ENCODE data around the gene C12orf76. TPM values are rescaled to one million over a fixed set of nuclear protein-coding genes. Genes with fewer than 3 reads are reported as not detected.

C12orf76 gene
- total RNA-seq, 1 donor from 2014 or later = 25.2 TPM

DNA sequence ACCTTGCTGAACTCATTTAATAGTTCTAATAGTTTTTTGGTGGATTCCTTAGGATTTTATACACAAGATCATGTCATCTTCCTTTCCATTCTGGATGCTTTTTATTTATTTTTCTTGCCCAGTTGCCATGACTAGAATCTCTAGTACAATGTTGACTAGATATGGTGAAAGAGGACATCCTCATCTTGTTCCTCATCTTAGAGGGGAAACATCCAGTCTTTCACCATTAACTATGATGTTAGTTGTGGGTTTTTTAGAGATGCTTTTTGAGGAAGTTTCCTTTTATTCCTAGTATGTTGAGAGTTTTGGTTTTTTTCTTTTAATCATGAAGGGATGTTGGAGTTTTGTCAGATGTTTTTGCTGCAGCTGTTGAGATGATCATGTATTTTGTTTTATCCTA lies 40.4 kb downstream of the C12orf76 start:
- Mint-ChIP-seq H3K9me3 (no peaks in the 10 kb centered on the region), H3K4me3 (ENCODE audit: low read depth) (no peak overlapping the region), H3K27me3 (ENCODE audit: low read depth) (no peaks in the 10 kb centered on the region), H3K27ac (no peak overlapping the region), H3K4me1 (ENCODE audit: low read depth) (peaks cover 66% of the 10 kb centered on the region), H3K36me3 (ENCODE audit: low read depth) (peaks cover 54% of the 10 kb centered on the region)
- no peak for DNase-seq (ENCODE audit: low spot score)
- intact Hi-C loops (cut with micrococcal nuclease) = loop anchor here (5.0 kb wide), 1 partner anchor 36 kb away; no protein-coding TSS in a partner anchor

DNA sequence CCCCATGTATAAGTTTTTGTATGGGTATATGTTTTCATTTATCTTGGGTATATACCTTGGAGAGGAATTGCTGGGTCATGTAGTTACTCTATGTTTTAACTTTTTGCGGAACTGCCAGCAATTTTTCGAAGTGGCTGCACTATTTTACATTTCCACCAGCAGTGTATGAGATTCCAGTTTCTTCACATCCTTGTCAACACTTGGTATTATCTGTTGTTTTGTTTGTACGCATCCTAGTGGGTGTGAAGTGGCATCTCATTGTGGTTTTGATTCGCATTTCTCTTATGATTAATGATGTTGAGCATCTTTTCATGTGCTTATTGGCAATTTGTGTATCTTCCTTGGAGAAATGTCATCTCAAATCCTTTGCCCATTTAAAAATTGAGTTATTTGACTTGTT lies 42.2 kb downstream of the C12orf76 start:
- no peak overlapping the region for H3K4me3 Mint-ChIP-seq (ENCODE audit: low read depth)
- H3K4me1 Mint-ChIP-seq (ENCODE audit: low read depth) = peaks cover 57% of the 10 kb centered on the region
- H3K9me3 Mint-ChIP-seq = no peaks in the 10 kb centered on the region
- peak overlapping the region; percentile 26 for H3K27ac Mint-ChIP-seq
- DNase-seq (ENCODE audit: low spot score) = no peak
- intact Hi-C loops (cut with micrococcal nuclease) = loop anchor here (5.0 kb wide), 1 partner anchor 34 kb away; no protein-coding TSS in a partner anchor
- peaks cover 50% of the 10 kb centered on the region for H3K36me3 Mint-ChIP-seq (ENCODE audit: low read depth)
- H3K27me3 Mint-ChIP-seq (ENCODE audit: low read depth) = no peaks in the 10 kb centered on the region

DNA sequence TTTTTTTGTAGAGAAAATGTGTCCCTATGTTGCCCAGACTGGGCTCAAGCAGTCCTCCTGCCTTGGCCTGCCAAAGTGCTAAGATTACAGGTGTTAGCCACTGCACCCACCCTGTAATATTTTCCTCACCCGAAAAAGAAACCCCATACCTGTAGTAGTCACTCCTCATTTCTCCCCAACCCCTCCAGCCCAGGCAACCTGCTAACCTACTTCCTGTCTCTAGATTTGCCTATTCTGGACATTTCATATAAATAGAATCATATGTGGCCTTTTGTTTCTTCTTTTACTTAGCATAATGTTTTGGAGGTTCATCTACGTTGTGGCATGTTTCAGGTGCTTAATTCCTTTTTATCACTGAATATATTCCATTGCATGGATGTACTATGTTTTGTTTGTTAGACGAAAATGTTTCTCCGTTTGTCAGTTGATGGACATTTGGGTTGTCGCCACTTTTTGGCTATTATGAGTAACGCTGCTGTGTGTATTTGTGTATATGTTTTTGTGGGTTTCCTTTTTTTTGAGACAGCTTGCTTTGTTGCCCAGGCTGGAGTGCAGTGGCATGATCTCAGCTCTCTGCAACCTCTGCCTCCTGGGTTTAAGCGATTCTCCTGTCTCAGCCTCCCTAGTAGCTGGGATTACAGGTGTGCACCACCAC lies 42.9 kb downstream of the C12orf76 start:
- H3K36me3 Mint-ChIP-seq (ENCODE audit: low read depth) = peaks cover 51% of the 10 kb centered on the region
- intact Hi-C loops (cut with micrococcal nuclease) = loop anchor here (5.0 kb wide), 1 partner anchor 33 kb away; no protein-coding TSS in a partner anchor
- peak overlapping the region; percentile 6 for H3K4me3 Mint-ChIP-seq (ENCODE audit: low read depth)
- DNase-seq (ENCODE audit: low spot score) = no peak
- H3K9me3 Mint-ChIP-seq = no peaks in the 10 kb centered on the region
- H3K27ac Mint-ChIP-seq = peak overlapping the region; percentile 29
- H3K4me1 Mint-ChIP-seq (ENCODE audit: low read depth) = peaks cover 54% of the 10 kb centered on the region
- H3K27me3 Mint-ChIP-seq (ENCODE audit: low read depth) = no peaks in the 10 kb centered on the region

DNA sequence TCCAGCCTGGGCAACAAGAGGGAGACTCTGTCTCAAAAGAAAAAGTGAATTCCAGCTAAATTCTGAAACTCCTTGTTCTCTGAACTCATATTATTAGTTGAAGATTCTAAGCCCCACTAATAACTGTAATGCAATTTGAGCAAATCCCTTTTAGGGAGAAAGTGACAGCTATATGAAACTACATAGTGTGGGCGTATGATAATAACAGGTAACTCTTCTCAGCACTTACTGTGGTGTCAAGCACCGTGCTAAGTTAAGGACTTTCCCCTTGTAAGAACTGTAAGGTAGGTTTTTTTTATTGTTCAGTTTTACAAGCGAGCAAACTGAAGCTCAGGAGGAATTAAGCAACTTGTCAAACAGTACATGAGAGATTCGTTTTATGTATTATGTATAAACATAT lies 43.7 kb downstream of the C12orf76 start:
- Mint-ChIP-seq H3K36me3 (ENCODE audit: low read depth) (peaks cover 49% of the 10 kb centered on the region), H3K27ac (no peak overlapping the region), H3K9me3 (no peaks in the 10 kb centered on the region), H3K4me1 (ENCODE audit: low read depth) (peaks cover 53% of the 10 kb centered on the region), H3K27me3 (ENCODE audit: low read depth) (no peaks in the 10 kb centered on the region), H3K4me3 (ENCODE audit: low read depth) (no peak overlapping the region)
- intact Hi-C loops (cut with micrococcal nuclease) = loop anchor here (5.0 kb wide), 2 partner anchors 33 to 292 kb away; partner anchors contain the start of gene FAM222A
- no peak for DNase-seq (ENCODE audit: low spot score)

DNA sequence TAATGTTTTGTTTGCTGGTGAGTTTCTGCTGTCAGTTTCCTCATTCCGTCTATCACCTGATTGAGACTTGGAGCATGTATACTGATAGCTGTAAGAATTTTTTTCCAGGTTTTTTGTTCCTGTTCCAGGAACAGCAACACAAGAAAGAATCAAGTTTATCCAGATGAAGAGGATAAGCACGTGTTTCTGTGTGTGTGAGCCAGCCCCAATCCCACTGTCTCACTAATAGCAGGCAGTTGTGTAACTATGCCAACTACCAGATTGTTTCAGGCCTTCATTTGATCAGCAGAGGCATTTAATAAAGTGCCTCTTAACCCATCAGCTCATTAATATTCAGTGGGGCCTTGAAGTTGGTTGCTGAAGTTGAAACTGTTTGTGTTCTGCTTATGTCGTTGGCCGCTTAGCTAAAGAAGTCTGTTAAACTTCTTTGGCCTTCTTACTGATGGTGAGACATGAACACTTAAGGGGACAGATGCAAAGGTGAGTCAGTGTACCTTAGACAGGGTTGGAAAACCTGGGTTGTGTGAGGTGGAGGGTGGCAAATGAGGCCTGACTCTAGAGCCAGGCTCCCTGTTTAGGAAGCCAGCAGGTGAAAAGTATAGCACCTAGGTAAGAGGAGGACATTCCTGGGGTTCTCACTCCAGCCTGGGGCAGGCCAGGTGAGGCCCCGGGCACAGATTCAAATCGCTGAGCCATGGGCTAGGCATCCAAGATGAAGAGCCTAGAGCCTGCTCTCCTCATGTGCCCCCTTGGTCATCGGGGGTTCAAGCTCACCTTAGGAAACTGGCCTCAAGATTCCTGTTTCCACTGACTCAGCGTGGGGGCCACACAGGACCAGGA lies 45.4 kb downstream of the C12orf76 start:
- H3K27me3 Mint-ChIP-seq (ENCODE audit: low read depth) = no peaks in the 10 kb centered on the region
- peak overlapping the region; percentile 21 for H3K27ac Mint-ChIP-seq
- peaks cover 41% of the 10 kb centered on the region for H3K36me3 Mint-ChIP-seq (ENCODE audit: low read depth)
- no peaks in the 10 kb centered on the region for H3K9me3 Mint-ChIP-seq
- intact Hi-C loops (cut with micrococcal nuclease) = loop anchor here (5.0 kb wide), 2 partner anchors 34 to 291 kb away; partner anchors contain the start of gene FAM222A
- DNase-seq (ENCODE audit: low spot score) = no peak
- H3K4me1 Mint-ChIP-seq (ENCODE audit: low read depth) = peaks cover 54% of the 10 kb centered on the region
- H3K4me3 Mint-ChIP-seq (ENCODE audit: low read depth) = no peak overlapping the region

DNA sequence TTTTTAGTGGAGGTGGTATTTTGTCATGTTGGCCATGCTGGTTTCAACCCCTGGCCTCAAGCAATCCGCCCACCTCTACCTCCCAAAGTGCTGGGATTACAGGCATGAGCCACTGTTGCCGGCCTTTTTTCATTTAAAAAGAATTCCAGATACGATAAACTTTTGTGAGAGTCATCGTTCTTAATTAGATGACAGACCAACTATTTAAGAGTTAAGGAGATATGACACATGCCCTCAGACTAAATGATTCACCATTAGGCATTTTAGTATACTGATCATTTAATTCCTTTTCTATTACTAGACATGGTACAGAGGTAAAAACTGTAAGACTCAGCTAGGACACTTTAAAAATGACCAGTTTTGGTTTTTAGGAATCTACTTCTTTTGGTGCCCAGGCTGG lies 46.7 kb downstream of the C12orf76 start:
- no peak for DNase-seq (ENCODE audit: low spot score)
- H3K4me3 Mint-ChIP-seq (ENCODE audit: low read depth) = no peak overlapping the region
- no peaks in the 10 kb centered on the region for H3K9me3 Mint-ChIP-seq
- H3K27ac Mint-ChIP-seq = no peak overlapping the region
- intact Hi-C loops (cut with micrococcal nuclease) = loop anchor here (5.0 kb wide), 2 partner anchors 36 to 289 kb away; partner anchors contain the start of gene FAM222A
- peaks cover 57% of the 10 kb centered on the region for H3K4me1 Mint-ChIP-seq (ENCODE audit: low read depth)
- H3K27me3 Mint-ChIP-seq (ENCODE audit: low read depth) = no peaks in the 10 kb centered on the region
- peaks cover 30% of the 10 kb centered on the region for H3K36me3 Mint-ChIP-seq (ENCODE audit: low read depth)

DNA sequence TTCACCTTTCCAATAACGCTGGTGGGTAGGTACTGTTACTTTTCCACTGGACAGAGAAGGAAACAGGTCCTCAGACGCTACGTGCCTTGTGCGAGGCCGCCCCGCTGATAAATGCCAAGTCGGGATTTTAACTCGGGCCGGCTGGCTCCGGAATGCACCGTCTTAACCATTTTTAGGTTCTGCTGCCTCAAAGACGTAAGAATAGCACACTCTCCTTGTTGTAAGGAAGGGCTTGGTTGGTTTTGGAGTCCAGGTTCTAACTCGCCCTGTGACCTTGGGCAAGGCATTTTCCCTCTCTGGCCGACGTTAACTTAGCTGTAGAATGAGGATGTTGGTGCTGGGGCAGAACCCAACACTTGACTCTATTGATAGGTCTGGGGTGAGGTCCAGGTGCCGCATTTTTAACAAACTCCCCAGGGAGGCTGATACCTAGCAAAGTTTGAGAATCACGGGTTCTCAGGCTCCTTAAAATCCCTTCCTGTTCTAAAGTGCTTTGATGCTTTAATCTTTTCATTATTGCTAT lies 48.3 kb downstream of the C12orf76 start:
- peaks cover 48% of the 10 kb centered on the region for H3K4me1 Mint-ChIP-seq (ENCODE audit: low read depth)
- H3K9me3 Mint-ChIP-seq = no peaks in the 10 kb centered on the region
- no peak for DNase-seq (ENCODE audit: low spot score)
- H3K27ac Mint-ChIP-seq = peak overlapping the region; percentile 93
- H3K27me3 Mint-ChIP-seq (ENCODE audit: low read depth) = no peaks in the 10 kb centered on the region
- H3K36me3 Mint-ChIP-seq (ENCODE audit: low read depth) = peaks cover 23% of the 10 kb centered on the region
- intact Hi-C loops (cut with micrococcal nuclease) = loop anchor here (5.0 kb wide), 3 partner anchors 37 to 288 kb away; partner anchors contain the start of genes C12orf76 and FAM222A
- peak overlapping the region; percentile 99 for H3K4me3 Mint-ChIP-seq (ENCODE audit: low read depth)

DNA sequence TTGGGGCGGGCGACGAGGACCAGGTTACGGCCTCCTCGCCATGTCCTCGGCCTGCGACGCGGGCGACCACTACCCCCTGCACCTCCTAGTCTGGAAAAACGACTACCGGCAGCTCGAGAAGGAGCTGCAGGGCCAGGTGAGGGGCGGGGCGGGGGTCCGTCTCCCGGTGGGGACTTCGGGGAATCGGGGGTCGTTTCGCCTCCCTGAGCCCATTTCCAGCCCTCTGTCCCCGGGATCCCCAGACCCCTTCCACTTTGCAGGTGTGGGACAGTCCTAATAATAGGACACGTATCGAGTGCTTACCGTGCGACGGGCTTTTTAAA lies 48.7 kb downstream of the C12orf76 start:
- DNase-seq (ENCODE audit: low spot score) = no peak

DNA sequence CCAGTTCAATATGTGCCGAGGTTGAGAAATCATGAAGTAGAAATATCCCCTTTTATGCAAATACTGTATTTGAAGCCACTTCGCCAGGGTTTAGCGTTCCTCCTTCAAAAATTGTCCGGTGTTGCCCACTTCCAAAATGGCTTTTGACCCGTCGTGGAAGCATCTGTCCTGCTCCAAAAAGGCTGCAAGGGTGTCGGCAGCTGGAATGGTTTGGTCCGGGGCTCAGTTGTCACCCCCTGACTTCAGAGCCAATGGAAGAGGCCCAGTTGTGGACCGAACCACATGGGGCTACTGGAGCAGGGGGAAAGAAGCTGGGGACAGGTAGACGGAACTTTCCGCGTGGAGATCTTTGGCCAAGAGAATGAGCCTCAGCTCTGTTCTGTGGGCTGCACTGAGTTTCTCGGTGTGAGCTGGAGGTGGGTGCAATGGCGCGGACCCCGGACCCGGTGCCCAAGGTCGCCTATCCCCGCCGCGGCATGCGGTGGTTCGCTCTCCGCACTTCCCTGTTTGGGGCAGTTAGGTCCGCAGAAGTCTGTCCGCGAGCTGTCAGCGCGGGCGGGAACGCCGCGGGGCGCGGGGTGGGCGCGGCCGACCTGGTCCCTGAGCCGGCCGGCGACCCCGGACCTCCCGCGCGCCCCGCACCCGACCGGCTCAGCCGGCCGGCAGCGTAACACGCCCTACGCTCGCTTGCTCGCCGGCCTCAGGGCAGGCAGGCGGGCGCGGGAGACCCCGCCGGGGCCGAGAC lies 49.2 kb downstream of the C12orf76 start, which contains the start of gene ANKRD13A:
TSS of gene ANKRD13A (plus strand) at position 527 of the 745 bp plus-strand sequence. CDS start 259 bp downstream, outside the sequence.
- intact Hi-C loops (cut with micrococcal nuclease) = loop anchor here (5.0 kb wide), 1 partner anchor 48 kb away; the partner anchor contains the start of gene C12orf76
- Mint-ChIP-seq H3K9me3 (no peaks in the 10 kb centered on the region), H3K36me3 (ENCODE audit: low read depth) (peaks cover 23% of the 10 kb centered on the region)

More for the DNA sequence above, 48.7 kb downstream of the C12orf76 start:
- H3K9me3 Mint-ChIP-seq = no peaks in the 10 kb centered on the region
- peaks cover 49% of the 10 kb centered on the region for H3K4me1 Mint-ChIP-seq (ENCODE audit: low read depth)
- H3K36me3 Mint-ChIP-seq (ENCODE audit: low read depth) = peaks cover 23% of the 10 kb centered on the region
- H3K27me3 Mint-ChIP-seq (ENCODE audit: low read depth) = no peaks in the 10 kb centered on the region
- H3K27ac Mint-ChIP-seq = peak overlapping the region; percentile 93
- peak overlapping the region; percentile 99 for H3K4me3 Mint-ChIP-seq (ENCODE audit: low read depth)
- intact Hi-C loops (cut with micrococcal nuclease) = loop anchor here (5.0 kb wide), 1 partner anchor 48 kb away; the partner anchor contains the start of gene C12orf76

DNA sequence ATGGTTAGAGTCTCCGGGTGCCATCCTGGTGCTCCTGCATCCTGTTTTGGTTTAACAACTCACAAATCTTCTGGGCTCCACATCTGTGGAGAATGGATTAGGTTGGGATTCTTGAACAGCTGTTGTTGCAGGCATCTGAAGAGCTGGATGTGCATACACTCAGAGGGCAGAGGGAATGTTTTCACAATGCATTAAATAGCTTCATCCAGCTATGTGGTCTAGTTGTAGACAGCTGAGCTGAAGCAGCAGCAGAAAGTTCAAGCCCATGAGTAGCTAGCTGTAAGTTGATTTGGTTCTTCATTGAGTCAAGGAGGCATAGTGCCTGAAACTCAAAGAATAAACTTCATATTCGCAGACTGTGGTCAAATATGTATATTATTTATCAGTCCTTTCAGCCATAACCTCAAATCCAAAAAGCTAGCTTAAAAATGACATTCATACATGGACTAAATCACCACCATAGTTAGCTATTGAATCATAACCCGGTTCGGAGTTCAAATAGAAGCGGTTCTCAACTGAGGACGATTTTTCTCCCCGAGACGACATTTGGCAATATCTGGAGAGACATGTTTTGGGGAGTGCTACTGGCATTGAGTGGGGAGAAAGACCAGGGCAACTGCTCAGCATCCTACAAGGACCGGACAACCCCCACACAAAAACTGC lies 50.0 kb downstream of the C12orf76 start:
- intact Hi-C loops (cut with micrococcal nuclease) = loop anchor here (5.0 kb wide), 1 partner anchor 49 kb away; the partner anchor contains the start of gene C12orf76
- peaks cover 54% of the 10 kb centered on the region for H3K4me1 Mint-ChIP-seq (ENCODE audit: low read depth)
- no peak for DNase-seq (ENCODE audit: low spot score)
- H3K27me3 Mint-ChIP-seq (ENCODE audit: low read depth) = no peaks in the 10 kb centered on the region
- peaks cover 26% of the 10 kb centered on the region for H3K36me3 Mint-ChIP-seq (ENCODE audit: low read depth)
- H3K27ac Mint-ChIP-seq = peak overlapping the region; percentile 99
- peak overlapping the region; percentile 95 for H3K4me3 Mint-ChIP-seq (ENCODE audit: low read depth)
- no peaks in the 10 kb centered on the region for H3K9me3 Mint-ChIP-seq

More for the DNA sequence above, 49.2 kb downstream of the C12orf76 start, which contains the start of gene ANKRD13A:
- no peaks in the 10 kb centered on the region for H3K27me3 Mint-ChIP-seq (ENCODE audit: low read depth)
- peak; percentile 87 for DNase-seq (ENCODE audit: low spot score)
- H3K4me3 Mint-ChIP-seq (ENCODE audit: low read depth) = peak within 1 kb of the TSS; percentile 99
- peaks cover 50% of the 10 kb centered on the region for H3K4me1 Mint-ChIP-seq (ENCODE audit: low read depth)
- H3K27ac Mint-ChIP-seq = peak within 1 kb of the TSS; percentile 99

DNA sequence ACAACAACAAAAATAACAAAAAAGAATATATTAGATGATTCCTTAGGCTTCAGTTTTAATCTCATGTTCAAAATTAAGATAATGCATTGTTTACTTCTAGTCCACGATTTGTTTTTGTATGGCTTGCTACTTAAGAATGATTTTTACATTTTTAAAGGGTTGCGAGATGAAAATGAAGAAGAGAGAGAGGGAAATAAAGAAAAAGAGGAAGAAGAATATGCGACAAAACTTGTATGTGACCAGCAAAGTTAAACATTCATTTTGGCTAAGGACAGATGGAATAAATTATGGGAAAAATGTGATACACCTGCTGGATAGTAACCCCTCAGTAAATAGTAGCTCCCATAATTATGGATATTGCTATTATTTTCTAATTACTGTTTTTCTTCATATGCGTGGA lies 50.9 kb downstream of the C12orf76 start:
- H3K9me3 Mint-ChIP-seq = no peaks in the 10 kb centered on the region
- H3K27ac Mint-ChIP-seq = no peak overlapping the region
- H3K4me3 Mint-ChIP-seq (ENCODE audit: low read depth) = no peak overlapping the region
- H3K27me3 Mint-ChIP-seq (ENCODE audit: low read depth) = no peaks in the 10 kb centered on the region
- H3K4me1 Mint-ChIP-seq (ENCODE audit: low read depth) = peaks cover 54% of the 10 kb centered on the region
- H3K36me3 Mint-ChIP-seq (ENCODE audit: low read depth) = peaks cover 27% of the 10 kb centered on the region
- intact Hi-C loops (cut with micrococcal nuclease) = loop anchor here (5.0 kb wide), 1 partner anchor 50 kb away; the partner anchor contains the start of gene C12orf76
- DNase-seq (ENCODE audit: low spot score) = no peak

Measured in activated T-helper 2 cell treated with anti-CD3 and anti-CD28 coated beads, Interferon-gamma antibody, Interleukin-2, Interleukin-4, amounts not matched to agents 10 μg/mL and 5 μg/mL and 100 μg/mL, durations not matched to agents 14 hours and 24 hours and 36 hours (primary cell).